Lung (tissue), 12 donors: ENCODE measurements around the gene LRRC34. TPM values are rescaled to one million over a fixed set of nuclear protein-coding genes. Genes with fewer than 3 reads are reported as not detected.

Experiments
- ATAC-seq: fragments of 200-7000 bp; cut with Tn5 transposase; one replicate; pipeline ENCODE4 v1.9.1; 2020; ENCODE audit warnings: moderate number of reproducible peaks; ENCODE audit not compliant: insufficient read depth, low FRiP score
- DNase-seq, 3 donors: peaks; one replicate each; pipeline ENCODE4 v3.0.0-alpha.2; 2013 to 2017
- H3K27ac ChIP-seq, 2 donors: one replicate each; pipeline ENCODE4 v1.5.1; 2013; ENCODE audit warnings: mild to moderate bottlenecking in 2 of 2, moderate library complexity in 2 of 2, control low read depth in 1 of 2, inconsistent platforms in 1 of 2, low read depth in 1 of 2, low read length in 1 of 2
- H3K27me3 ChIP-seq, 3 donors: one replicate each; pipeline ENCODE4 v1.5.1; 2013; ENCODE audit warnings: low read length in 2 of 3; ENCODE audit not compliant: control insufficient read depth in 3 of 3, insufficient read depth in 3 of 3
- H3K36me3 ChIP-seq, 4 donors: one replicate each; pipeline ENCODE4 v1.5.1; 2013; ENCODE audit warnings: low read length in 4 of 4, mild to moderate bottlenecking in 1 of 4, moderate library complexity in 1 of 4; ENCODE audit not compliant: control insufficient read depth in 4 of 4, insufficient read depth in 4 of 4
- H3K4me1 ChIP-seq, 5 donors: one replicate each; pipeline ENCODE4 v1.5.1; 2013; ENCODE audit warnings: low read length in 5 of 5, mild to moderate bottlenecking in 2 of 5, moderate library complexity in 1 of 5; ENCODE audit not compliant: control insufficient read depth in 5 of 5, insufficient read depth in 5 of 5
- H3K4me3 ChIP-seq: one replicate; pipeline ENCODE4 v1.5.1; 2013; ENCODE audit warnings: mild to moderate bottlenecking, control low read depth, moderate library complexity
- H3K9ac ChIP-seq, 2 donors: one replicate each; pipeline ENCODE4 v1.5.1; 2013; ENCODE audit warnings: low read length in 2 of 2, control low read depth in 1 of 2; ENCODE audit not compliant: insufficient read depth in 1 of 2
- H3K9me3 ChIP-seq, 4 donors: one replicate each; pipeline ENCODE4 v1.5.1; 2013; ENCODE audit warnings: low read length in 3 of 4, mild to moderate bottlenecking in 1 of 4, moderate library complexity in 1 of 4; ENCODE audit not compliant: control insufficient read depth in 4 of 4, insufficient read depth in 3 of 4
- WGBS, 2 donors: extraction: QIAGEN DNeasy Blood & Tissue Kit; methylation state at CpG; one replicate each; pipeline ENCODE4 v1.1.7; 2013; 5-methylcytosine and 5-hydroxymethylcytosine counted together
- polyA plus RNA-seq, 2 donors: library from polyadenylated mRNA; stranded (reverse); fragments of 200-250 nt; gene quantifications; one replicate each; pipeline ENCODE4 v1.2.1, GENCODE V29; 2013
- total RNA-seq, 2 donors: library from RNA; depleted of rRNA in 1 of 2; stranded (reverse); fragments of >200 nt in 1 of 2; gene quantifications; one replicate each; pipeline ENCODE4 v1.2.1, GENCODE V29; 2014 to 2021
- TF ChIP-seq, protein P1 (sequence below): IDR thresholded peaks from 2 replicates; pipeline ENCODE4 v1.5.1; 2012; ENCODE audit warnings: mild to moderate bottlenecking; ENCODE audit errors: control extremely low read depth, extremely low read depth
- donor health status: control.
- donor health status: control.
- donor health status: Bipolar disorder and iron deficiency.
- donor health status: healthy.
- donor health status: DM: yes; HTN: yes; CAD: no.

Gene LRRC34
- total and polyA plus RNA-seq, 4 donors: 2.9 to 17.5 (median 6.9) TPM

DNA sequence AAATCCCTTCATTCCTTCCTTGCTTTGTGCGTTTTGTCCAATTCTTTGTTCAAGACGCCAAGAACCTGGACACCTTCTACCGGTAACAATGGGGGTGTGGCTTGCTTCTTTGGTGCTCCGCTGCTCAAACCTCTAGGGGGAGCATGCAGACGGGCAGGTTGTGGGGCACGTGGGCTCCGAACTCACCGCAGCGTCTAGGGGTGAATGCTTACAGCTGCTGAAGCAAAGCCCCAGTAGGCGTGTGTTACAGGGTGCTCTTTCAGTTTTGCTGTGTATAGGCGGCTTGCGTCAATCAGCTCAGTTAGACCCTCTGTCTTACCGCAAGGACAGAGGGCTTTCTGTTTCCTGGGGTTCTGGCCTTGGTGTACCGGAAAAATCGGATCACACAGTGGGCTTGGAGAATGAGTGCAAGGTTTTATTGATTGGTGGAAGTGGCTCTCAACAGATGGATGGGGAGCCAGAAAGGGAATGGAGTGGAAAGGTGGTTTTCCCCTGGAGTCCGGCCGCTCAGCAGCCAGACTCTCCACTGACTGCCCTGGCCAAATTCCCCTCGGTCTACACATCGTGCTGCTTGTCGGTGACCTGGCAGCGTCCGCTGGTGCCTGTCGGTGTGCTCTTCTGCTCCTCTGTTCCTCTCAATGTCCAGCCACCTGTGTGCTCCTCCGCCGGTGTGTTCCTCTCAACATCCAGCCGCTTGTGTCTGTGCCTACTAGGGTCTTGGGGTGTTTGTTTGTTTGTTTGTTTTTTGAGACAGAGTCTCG, 1.2 kb upstream of the LRRC34 start:
- whole genome bisulfite sequencing, 2 donors: 58 to 62% methylated on average over 27 of the region's 27 CpGs
- ATAC-seq: no peak
- DNase-seq: peak; percentile 17 to 22 (median 21)
- H3K4me1 ChIP-seq: peaks cover 0 to 9% (median 5%) of the 10 kb centered on the region in 5 donors
- H3K4me3 ChIP-seq: no peak overlapping the region
- H3K9me3 ChIP-seq: no peaks in the 10 kb centered on the region
- H3K27ac ChIP-seq: no peak overlapping the region
- TF ChIP-seq, protein P1, sequence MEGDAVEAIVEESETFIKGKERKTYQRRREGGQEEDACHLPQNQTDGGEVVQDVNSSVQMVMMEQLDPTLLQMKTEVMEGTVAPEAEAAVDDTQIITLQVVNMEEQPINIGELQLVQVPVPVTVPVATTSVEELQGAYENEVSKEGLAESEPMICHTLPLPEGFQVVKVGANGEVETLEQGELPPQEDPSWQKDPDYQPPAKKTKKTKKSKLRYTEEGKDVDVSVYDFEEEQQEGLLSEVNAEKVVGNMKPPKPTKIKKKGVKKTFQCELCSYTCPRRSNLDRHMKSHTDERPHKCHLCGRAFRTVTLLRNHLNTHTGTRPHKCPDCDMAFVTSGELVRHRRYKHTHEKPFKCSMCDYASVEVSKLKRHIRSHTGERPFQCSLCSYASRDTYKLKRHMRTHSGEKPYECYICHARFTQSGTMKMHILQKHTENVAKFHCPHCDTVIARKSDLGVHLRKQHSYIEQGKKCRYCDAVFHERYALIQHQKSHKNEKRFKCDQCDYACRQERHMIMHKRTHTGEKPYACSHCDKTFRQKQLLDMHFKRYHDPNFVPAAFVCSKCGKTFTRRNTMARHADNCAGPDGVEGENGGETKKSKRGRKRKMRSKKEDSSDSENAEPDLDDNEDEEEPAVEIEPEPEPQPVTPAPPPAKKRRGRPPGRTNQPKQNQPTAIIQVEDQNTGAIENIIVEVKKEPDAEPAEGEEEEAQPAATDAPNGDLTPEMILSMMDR: no peak
- peak overlapping the region in 1 of 2 donors; percentile 40 for H3K9ac ChIP-seq
- no peaks in the 10 kb centered on the region for H3K27me3 ChIP-seq
- H3K36me3 ChIP-seq: no peaks in the 10 kb centered on the region

DNA sequence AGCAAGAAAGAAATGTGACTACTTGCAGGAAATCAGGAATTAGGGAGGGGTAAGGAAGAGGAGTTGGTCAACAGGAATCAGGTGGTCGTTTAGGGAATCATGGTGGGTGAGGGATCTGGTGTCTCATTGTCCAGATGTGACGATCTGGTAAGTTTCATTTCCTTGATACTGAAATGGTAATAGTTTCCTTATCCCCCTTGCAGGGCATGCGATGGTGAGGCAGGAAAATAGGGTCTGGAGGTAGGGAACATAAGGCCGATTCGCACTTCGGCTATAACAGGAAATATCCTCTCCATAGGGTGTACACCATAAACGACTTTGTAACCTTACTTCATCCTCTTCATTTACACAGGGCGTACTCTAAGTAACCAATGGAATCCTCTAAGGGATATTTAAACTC, 574 bp upstream of the LRRC34 start:
- H3K9ac ChIP-seq: peak overlapping the region in 1 of 2 donors; percentile 58
- DNase-seq (no peak), ATAC-seq (no peak)
- peaks cover 0 to 9% (median 5%) of the 10 kb centered on the region in 5 donors for H3K4me1 ChIP-seq
- TF ChIP-seq, protein P1: no peak
- WGBS, 2 donors: 30 to 45% methylated on average over 8 of the region's 8 CpGs
- no peaks in the 10 kb centered on the region for H3K9me3 ChIP-seq
- no peaks in the 10 kb centered on the region for H3K36me3 ChIP-seq
- no peak overlapping the region for H3K27ac ChIP-seq
- no peak overlapping the region for H3K4me3 ChIP-seq
- H3K27me3 ChIP-seq: no peaks in the 10 kb centered on the region

DNA sequence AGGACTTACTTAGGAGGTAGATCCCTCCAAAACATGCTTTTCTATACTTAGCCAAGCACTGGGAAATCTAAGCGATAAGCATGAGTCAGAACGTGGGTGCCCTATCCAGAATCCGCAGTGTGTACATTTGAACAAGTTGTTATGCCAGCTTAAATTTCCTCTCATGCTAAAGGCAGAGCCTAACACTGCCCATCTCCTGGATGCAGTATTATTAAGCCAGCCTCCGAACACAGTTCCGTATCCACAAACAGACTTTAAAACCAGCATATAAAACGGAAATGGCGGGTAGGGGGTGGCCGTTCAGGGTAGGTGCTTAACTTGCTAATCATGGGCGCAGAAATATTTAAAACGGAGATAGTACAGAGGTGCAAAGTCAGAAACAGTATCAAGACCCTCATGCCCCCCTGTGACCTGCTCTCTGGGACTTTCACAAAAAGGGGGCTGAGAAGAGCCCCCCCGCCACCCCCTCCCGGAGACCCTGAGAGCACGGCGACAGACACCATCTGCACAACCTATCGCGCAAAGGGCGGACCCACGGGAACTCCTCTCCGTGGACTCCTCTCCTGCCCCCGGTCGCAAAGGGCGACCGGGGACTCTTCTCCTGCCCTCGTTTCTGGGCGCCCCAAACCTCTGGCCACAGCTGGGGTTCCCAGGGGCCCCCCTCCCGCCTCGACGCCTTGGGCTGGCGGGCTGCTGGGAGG, 923 bp downstream of the LRRC34 start:
- Histone ChIP-seq H3K27ac (peak overlapping the region; percentile 42 to 63), H3K9me3 (no peaks in the 10 kb centered on the region), H3K9ac (peak overlapping the region; percentile 42 to 75), H3K36me3 (no peaks in the 10 kb centered on the region), H3K4me3 (peak overlapping the region; percentile 40), H3K27me3 (no peaks in the 10 kb centered on the region), H3K4me1 (peaks cover 0 to 9% (median 5%) of the 10 kb centered on the region in 5 donors)
- DNase-seq (peak; percentile 68 to 80 (median 76)), ATAC-seq (peak; percentile 19)
- WGBS, 2 donors: 7 to 9% methylated on average over 29 of the region's 29 CpGs
- TF ChIP-seq, protein P1: no peak
